K562 (cell line): Measurements from ENCODE around the gene GRID2IP. TPM values are rescaled to one million over a fixed set of nuclear protein-coding genes. Genes with fewer than 3 reads are reported as not detected.

Experiments used
- ATF1 ChIP-seq, 2 experiments: fragments of 450-650 bp in 1 of 2; IDR thresholded peaks; 2 replicates each; pipeline ENCODE4 v1.6.1; 2016; ENCODE audit warnings: missing compliant biosample characterization in 1 of 2, missing genetic modification characterization in 1 of 2
- CBX1 ChIP-seq: sonication (generic); IDR thresholded peaks from 2 replicates; pipeline ENCODE4 v1.6.1; 2016; ENCODE audit warnings: antibody characterized with exemption, low read depth, mild to moderate bottlenecking
- CXXC5 ChIP-seq: fragments of 250-450 bp; sonication (Bioruptor Pico); IDR thresholded peaks from 2 replicates; pipeline ENCODE4 v1.8.0; 2022; ENCODE audit warnings: inconsistent platforms, mild to moderate bottlenecking, moderate library complexity
- FOXP1 ChIP-seq: sonication (generic); formaldehyde crosslinking; IDR thresholded peaks from 2 replicates; pipeline ENCODE4 v1.8.0; 2022; ENCODE audit warnings: mild to moderate bottlenecking, missing genetic modification reagents
- HCFC1 ChIP-seq: IDR thresholded peaks from 2 replicates; pipeline ENCODE4 v1.6.1; 2012; ENCODE audit warnings: low read depth, low read length, improper control_type of control experiment
- NFXL1 ChIP-seq: fragments of 450-650 bp; formaldehyde crosslinking; IDR thresholded peaks from 2 replicates; pipeline ENCODE4 v1.4.0; 2021; ENCODE audit warnings: mild to moderate bottlenecking
- NFYB ChIP-seq: IDR thresholded peaks from 2 replicates; pipeline ENCODE4 v1.6.1; 2011; ENCODE audit warnings: mild to moderate bottlenecking, moderate library complexity; ENCODE audit not compliant: insufficient read length; ENCODE audit errors: extremely low read depth
- NRF1 ChIP-seq, 2 experiments: fragments of 450-650 bp; IDR thresholded peaks in 1 of 2; conservative IDR thresholded peaks in 1 of 2; 2 replicates each; pipeline ENCODE4 v1.6.1; 2014; ENCODE audit warnings: mild to moderate bottlenecking in 2 of 2
- PHF8 ChIP-seq: fragments of 200-600 bp; sonication (generic); IDR thresholded peaks from 2 replicates; pipeline ENCODE4 v1.6.1; 2012; ENCODE audit warnings: mixed run types, mild to moderate bottlenecking, inconsistent platforms, low read length, moderate library complexity, borderline replicate concordance
- RB1 ChIP-seq: fragments of 450-650 bp; IDR thresholded peaks from 2 replicates; pipeline ENCODE4 v1.6.1; 2017; ENCODE audit warnings: low read depth, mild to moderate bottlenecking
- SAP30 ChIP-seq: fragments of 200-600 bp; sonication (generic); IDR thresholded peaks from 2 replicates; pipeline ENCODE4 v1.6.1; 2012; ENCODE audit warnings: borderline replicate concordance, low read depth, mild to moderate bottlenecking, moderate library complexity, low read length, control low read depth, inconsistent platforms; ENCODE audit not compliant: insufficient read depth, poor library complexity, severe bottlenecking
- SMAD2 ChIP-seq: fragments of 150-350 bp; IDR thresholded peaks from 2 replicates; pipeline ENCODE4 v1.6.1; 2014; ENCODE audit warnings: low read depth, mild to moderate bottlenecking, low read length
- ZBTB7A ChIP-seq: IDR thresholded peaks from 2 replicates; pipeline ENCODE4 v1.6.1; 2011; ENCODE audit warnings: low read depth, mild to moderate bottlenecking, low read length, moderate library complexity, borderline replicate concordance; ENCODE audit not compliant: control insufficient read depth
- polyA plus RNA-seq, 8 experiments: library from polyadenylated mRNA; depleted of rRNA in 4 of 8; stranded (reverse) in 5 of 8; unstranded in 3 of 8; fragments of >200 nt; fragmentation: Nextera tagmentation in 2 of 8; fragmentation: Illumina TruSeq in 1 of 8; extraction: Ambion mirVana in 2 of 8; extraction: Trizol in 1 of 8; gene quantifications; 2 replicates each; pipeline versions ENCODE4 v1.2.1 to v1.2.3, GENCODE V29; 2011 to 2014; ENCODE audit warnings: inconsistent platforms in 1 of 8, missing spikeins in 1 of 8
- total RNA-seq, 7 experiments: library from RNA; depleted of rRNA in 6 of 7; stranded (reverse); fragments of >200 nt in 6 of 7; fragmentation: Illumina TruSeq in 2 of 7; extraction: Trizol in 2 of 7; gene quantifications; 2 replicates each; pipeline versions ENCODE4 v1.2.1 to v1.2.3, GENCODE V29; 2011 to 2021; ENCODE audit warnings: low replicate concordance in 1 of 7
- TF ChIP-seq, protein P1 (sequence below): fragments of 450-650 bp; IDR thresholded peaks from 2 replicates; pipeline ENCODE4 v1.6.1; 2017; ENCODE audit warnings: mild to moderate bottlenecking, moderate library complexity
- TF ChIP-seq, protein P2 (sequence below), 2 experiments: fragments of 450-650 bp in 1 of 2; sonication (generic) in 1 of 2; formaldehyde crosslinking in 1 of 2; IDR thresholded peaks; 2 replicates each; pipeline versions ENCODE4 v1.7.1 to v1.9.0; 2016 to 2022; ENCODE audit warnings: inconsistent platforms in 1 of 2, mild to moderate bottlenecking in 1 of 2, missing genetic modification reagents in 1 of 2

Gene GRID2IP
- total and polyA plus RNA-seq, 9 of the 15 experiments (the other 6 are each of a cell fraction or from before 2014, with no cell fraction given): not detected

DNA sequence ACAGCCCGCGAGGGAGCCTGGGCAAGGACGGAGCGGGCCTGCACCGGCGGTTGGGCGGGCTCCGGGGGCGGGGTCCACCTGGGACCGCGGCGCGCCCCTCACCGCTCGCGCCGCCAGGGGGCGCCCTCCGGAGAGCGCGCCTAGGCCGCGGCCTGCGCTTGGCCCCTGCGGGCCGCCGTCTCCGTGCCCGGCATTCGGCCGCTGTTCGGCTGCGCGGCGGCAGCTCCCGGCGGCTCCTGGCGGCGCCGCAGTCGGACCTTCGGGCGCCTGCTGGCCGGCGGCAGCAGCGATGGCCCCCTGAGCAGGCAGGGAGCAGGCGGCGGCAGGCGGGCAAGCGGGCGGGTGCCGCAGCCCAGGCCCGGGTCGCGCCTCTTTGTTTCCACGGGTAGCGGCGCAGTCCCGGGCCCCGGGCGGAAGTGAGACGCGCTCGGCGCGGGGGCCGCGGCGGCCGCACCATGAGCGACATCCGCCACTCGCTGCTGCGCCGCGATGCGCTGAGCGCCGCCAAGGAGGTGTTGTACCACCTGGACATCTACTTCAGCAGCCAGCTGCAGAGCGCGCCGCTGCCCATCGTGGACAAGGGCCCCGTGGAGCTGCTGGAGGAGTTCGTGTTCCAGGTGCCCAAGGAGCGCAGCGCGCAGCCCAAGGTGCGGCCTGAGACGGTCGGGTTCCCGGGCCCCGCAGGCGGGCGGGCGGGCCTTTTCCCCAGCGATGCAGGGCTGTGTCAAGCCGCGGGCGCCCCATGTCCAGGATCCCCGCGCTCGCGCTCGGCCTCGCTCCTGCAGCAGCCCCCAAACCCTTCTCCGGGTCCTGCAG is 38.8 kb upstream of the GRID2IP start, which contains the start of gene INTS15 (continued):
- TF ChIP-seq ZBTB7A (peak; percentile 98), NFXL1 (CRISPR knock-in tag) (no peak), CBX1 (peak; percentile 78), ATF1 (CRISPR knock-in tag; IDR thresholded peaks at IDR 0.05) (no peak), ATF1 (tag; IDR thresholded peaks at IDR 0.05) (peak; percentile 43), CXXC5 (CRISPR knock-in tag) (peak; percentile 95), HCFC1 (peak; percentile 75), FOXP1 (CRISPR knock-in tag) (0 out of 2 replicates have a peak, but pooled peaks have one; percentile 32), NFYB (no peak), PHF8 (peak; percentile 90; the same call in 1 of the 2 replicates), NRF1 (conservative IDR thresholded peaks at IDR 0.05 in 1 of 2, IDR thresholded peaks at IDR 0.05 in 1 of 2) (peak; percentile 65 to 75), SAP30 (peak; percentile 74), SMAD2 (no peak), RB1 (peak; percentile 99)
- TF ChIP-seq, protein P1, sequence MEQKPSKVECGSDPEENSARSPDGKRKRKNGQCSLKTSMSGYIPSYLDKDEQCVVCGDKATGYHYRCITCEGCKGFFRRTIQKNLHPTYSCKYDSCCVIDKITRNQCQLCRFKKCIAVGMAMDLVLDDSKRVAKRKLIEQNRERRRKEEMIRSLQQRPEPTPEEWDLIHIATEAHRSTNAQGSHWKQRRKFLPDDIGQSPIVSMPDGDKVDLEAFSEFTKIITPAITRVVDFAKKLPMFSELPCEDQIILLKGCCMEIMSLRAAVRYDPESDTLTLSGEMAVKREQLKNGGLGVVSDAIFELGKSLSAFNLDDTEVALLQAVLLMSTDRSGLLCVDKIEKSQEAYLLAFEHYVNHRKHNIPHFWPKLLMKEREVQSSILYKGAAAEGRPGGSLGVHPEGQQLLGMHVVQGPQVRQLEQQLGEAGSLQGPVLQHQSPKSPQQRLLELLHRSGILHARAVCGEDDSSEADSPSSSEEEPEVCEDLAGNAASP: no peak
- TF ChIP-seq, protein P2, sequence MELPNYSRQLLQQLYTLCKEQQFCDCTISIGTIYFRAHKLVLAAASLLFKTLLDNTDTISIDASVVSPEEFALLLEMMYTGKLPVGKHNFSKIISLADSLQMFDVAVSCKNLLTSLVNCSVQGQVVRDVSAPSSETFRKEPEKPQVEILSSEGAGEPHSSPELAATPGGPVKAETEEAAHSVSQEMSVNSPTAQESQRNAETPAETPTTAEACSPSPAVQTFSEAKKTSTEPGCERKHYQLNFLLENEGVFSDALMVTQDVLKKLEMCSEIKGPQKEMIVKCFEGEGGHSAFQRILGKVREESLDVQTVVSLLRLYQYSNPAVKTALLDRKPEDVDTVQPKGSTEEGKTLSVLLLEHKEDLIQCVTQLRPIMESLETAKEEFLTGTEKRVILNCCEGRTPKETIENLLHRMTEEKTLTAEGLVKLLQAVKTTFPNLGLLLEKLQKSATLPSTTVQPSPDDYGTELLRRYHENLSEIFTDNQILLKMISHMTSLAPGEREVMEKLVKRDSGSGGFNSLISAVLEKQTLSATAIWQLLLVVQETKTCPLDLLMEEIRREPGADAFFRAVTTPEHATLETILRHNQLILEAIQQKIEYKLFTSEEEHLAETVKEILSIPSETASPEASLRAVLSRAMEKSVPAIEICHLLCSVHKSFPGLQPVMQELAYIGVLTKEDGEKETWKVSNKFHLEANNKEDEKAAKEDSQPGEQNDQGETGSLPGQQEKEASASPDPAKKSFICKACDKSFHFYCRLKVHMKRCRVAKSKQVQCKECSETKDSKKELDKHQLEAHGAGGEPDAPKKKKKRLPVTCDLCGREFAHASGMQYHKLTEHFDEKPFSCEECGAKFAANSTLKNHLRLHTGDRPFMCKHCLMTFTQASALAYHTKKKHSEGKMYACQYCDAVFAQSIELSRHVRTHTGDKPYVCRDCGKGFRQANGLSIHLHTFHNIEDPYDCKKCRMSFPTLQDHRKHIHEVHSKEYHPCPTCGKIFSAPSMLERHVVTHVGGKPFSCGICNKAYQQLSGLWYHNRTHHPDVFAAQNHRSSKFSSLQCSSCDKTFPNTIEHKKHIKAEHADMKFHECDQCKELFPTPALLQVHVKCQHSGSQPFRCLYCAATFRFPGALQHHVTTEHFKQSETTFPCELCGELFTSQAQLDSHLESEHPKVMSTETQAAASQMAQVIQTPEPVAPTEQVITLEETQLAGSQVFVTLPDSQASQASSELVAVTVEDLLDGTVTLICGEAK (IDR thresholded peaks at IDR 0.05): peak; percentile 72
- TF ChIP-seq, protein P2 (CRISPR knock-in tag; IDR thresholded peaks at IDR 0.05): no peak
